Natural killer cell (primary cell): ENCODE data around the gene TAAR9. TPM values are rescaled to one million over a fixed set of nuclear protein-coding genes. Genes with fewer than 3 reads are reported as not detected.
A peak's percentile ranks its signal among the peaks of the same experiment; 100 is the strongest.

Experiments
- ATAC-seq, 3 donors: fragments of 150-1000 bp in 2 of 3; fragments of 200-7000 bp in 1 of 3; cut with Tn5 transposase; 1 replicate in 1 of 3; 2 replicates in 2 of 3; pipeline ENCODE4 v1.10.0; 2021; ENCODE audit warnings: mild to moderate bottlenecking in 2 of 3, moderate library complexity in 2 of 3
- DNase-seq, 2 donors: peaks; one replicate each; pipeline versions ENCODE4 v3.0.0 to v3.0.0-alpha.2; 2013 to 2021; ENCODE audit warnings: mixed read lengths in 1 of 2
- H3K27ac ChIP-seq: one replicate; pipeline ENCODE4 v1.5.1; 2013; ENCODE audit warnings: mild to moderate bottlenecking, low read length
- H3K27me3 ChIP-seq: one replicate; pipeline ENCODE4 v1.6.1; 2013; ENCODE audit warnings: low read length; ENCODE audit not compliant: control insufficient read depth, insufficient read depth
- H3K36me3 ChIP-seq: one replicate; pipeline ENCODE4 v1.6.1; 2013; ENCODE audit warnings: low read length; ENCODE audit not compliant: control insufficient read depth, insufficient read depth
- H3K4me1 ChIP-seq: one replicate; pipeline ENCODE4 v1.6.1; 2013; ENCODE audit warnings: low read length; ENCODE audit not compliant: control insufficient read depth, insufficient read depth
- H3K4me3 ChIP-seq: one replicate; pipeline ENCODE4 v1.5.1; 2013; ENCODE audit warnings: low read length
- H3K9me3 ChIP-seq: one replicate; pipeline ENCODE4 v1.6.1; 2013; ENCODE audit warnings: low read length; ENCODE audit not compliant: control insufficient read depth, insufficient read depth
- H3K27ac Mint-ChIP-seq, 2 donors: one replicate each; pipeline ENCODE4 v1.8.0; 2022; ENCODE audit warnings: mild to moderate bottlenecking in 2 of 2, mixed read lengths in 2 of 2, moderate library complexity in 1 of 2
- H3K27me3 Mint-ChIP-seq, 2 donors: one replicate each; pipeline ENCODE4 v1.8.0; 2022; ENCODE audit warnings: low read depth in 2 of 2, mixed read lengths in 2 of 2
- H3K36me3 Mint-ChIP-seq: one replicate; pipeline ENCODE4 v1.8.0; 2022; ENCODE audit warnings: mixed read lengths
- H3K4me1 Mint-ChIP-seq, 2 donors: one replicate each; pipeline ENCODE4 v1.8.0; 2022; ENCODE audit warnings: mixed read lengths in 2 of 2
- H3K4me3 Mint-ChIP-seq: one replicate; pipeline ENCODE4 v1.8.0; 2022; ENCODE audit warnings: mild to moderate bottlenecking, moderate library complexity, mixed read lengths
- H3K9me3 Mint-ChIP-seq, 2 donors: one replicate each; pipeline ENCODE4 v1.8.0; 2022; ENCODE audit warnings: mixed read lengths in 2 of 2
- WGBS: methylation state at CpG from one replicate; pipeline ENCODE4 v1.1.7; 2013; ENCODE audit warnings: missing lambda C conversion rate; ENCODE audit not compliant: insufficient coverage; 5-methylcytosine and 5-hydroxymethylcytosine counted together
- intact Hi-C: fragments of 100-400 bp; cut with micrococcal nuclease; formaldehyde crosslinking; loops from one replicate; pipeline ENCODE4 v1.14.2; 2022
- total RNA-seq, 4 donors: library from RNA; stranded (reverse); fragments of 120-200 nt in 1 of 4; gene quantifications; one replicate each; pipeline versions ENCODE4 v1.2.3 to v1.2.4, GENCODE V29; 2013 to 2022
- TF ChIP-seq, protein P1 (sequence below): fragments of 200-600 bp; IDR thresholded peaks from one replicate; pipeline ENCODE4 v1.8.0; 2022; ENCODE audit warnings: antibody characterized with exemption

The TAAR9 gene
- total RNA-seq, 3 donors from 2014 or later (not counting 1 experiment from before 2014, with no cell fraction given), result not detected

DNA sequence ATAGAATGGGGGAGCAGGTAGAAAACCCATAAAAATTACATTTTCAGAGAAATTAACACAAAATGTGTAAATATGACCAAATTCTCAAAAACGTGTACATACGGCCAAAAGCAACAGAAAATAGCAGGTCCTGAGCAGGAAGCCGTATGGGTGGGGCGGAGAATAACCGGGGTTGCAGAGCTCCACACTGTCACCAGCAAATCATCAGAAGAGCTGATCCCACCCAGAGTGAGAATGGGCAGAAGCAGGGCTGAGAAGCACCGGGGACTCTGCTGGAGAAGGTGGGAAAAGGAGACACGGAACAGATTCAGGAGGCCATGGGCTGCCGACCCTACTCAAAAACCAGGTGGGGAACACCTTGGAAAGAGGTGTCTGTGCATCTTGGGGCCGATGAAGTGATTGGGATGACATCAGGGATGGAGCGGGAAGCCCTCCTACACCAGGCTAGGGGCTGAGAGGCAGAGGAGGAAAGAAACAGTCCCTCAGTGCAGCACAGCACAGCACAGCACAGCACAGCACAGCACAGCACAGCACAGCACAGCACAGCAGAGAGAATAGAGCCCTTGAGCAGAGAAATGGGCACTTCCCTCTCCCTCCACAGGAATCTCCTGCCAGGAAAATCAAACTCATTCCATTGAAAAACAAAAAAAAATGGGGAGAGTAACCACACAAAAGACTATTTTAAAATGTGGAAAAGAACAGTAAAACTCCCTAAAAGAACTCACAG is 47.4 kb upstream of the TAAR9 start:
- peak overlapping the region; percentile 19 for H3K4me3 ChIP-seq
- H3K4me1 ChIP-seq, result peaks cover 32% of the 10 kb centered on the region
- DNase-seq (no peak), ATAC-seq (peak; percentile 71 to 76 (median 75))
- H3K36me3 Mint-ChIP-seq, result no peaks in the 10 kb centered on the region
- H3K27me3 ChIP-seq, result no peaks in the 10 kb centered on the region
- peak overlapping the region; percentile 72 for H3K27ac ChIP-seq
- no peak overlapping the region for H3K27ac Mint-ChIP-seq
- no peaks in the 10 kb centered on the region for H3K9me3 ChIP-seq
- no peak overlapping the region for H3K4me3 Mint-ChIP-seq
- H3K27me3 Mint-ChIP-seq, result no peaks in the 10 kb centered on the region
- WGBS, result 53% methylated on average over 10 of the region's 10 CpGs
- intact Hi-C loops, result no loop called here
- H3K4me1 Mint-ChIP-seq, result peaks cover 22 to 31% of the 10 kb centered on the region in 2 donors
- peaks cover 2% of the 10 kb centered on the region for H3K36me3 ChIP-seq
- H3K9me3 Mint-ChIP-seq, result no peaks in the 10 kb centered on the region
- TF ChIP-seq, protein P1, sequence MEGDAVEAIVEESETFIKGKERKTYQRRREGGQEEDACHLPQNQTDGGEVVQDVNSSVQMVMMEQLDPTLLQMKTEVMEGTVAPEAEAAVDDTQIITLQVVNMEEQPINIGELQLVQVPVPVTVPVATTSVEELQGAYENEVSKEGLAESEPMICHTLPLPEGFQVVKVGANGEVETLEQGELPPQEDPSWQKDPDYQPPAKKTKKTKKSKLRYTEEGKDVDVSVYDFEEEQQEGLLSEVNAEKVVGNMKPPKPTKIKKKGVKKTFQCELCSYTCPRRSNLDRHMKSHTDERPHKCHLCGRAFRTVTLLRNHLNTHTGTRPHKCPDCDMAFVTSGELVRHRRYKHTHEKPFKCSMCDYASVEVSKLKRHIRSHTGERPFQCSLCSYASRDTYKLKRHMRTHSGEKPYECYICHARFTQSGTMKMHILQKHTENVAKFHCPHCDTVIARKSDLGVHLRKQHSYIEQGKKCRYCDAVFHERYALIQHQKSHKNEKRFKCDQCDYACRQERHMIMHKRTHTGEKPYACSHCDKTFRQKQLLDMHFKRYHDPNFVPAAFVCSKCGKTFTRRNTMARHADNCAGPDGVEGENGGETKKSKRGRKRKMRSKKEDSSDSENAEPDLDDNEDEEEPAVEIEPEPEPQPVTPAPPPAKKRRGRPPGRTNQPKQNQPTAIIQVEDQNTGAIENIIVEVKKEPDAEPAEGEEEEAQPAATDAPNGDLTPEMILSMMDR, result no peak

DNA sequence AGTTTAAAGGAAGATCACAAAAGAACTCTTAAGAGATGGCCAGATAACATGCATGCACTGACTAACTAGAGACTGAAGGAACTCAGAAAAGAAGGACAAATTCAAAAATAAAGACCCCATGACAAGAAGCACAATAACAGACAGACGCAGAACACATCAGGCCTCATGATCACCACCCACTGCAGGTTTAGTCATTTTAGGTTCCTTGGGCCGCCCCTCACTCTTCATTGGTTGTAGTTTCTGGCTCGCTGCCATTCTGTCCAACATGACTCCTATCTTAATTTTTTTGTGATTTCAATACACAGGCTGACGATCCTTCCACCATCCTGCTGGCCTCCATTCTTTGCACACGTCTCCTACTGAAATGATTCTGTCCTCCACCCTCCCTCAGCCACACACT is 46.8 kb upstream of the TAAR9 start:
- Histone ChIP-seq H3K4me1 (peaks cover 32% of the 10 kb centered on the region), H3K27ac (no peak overlapping the region), H3K9me3 (no peaks in the 10 kb centered on the region), H3K4me3 (no peak overlapping the region), H3K27me3 (no peaks in the 10 kb centered on the region), H3K36me3 (peaks cover 4% of the 10 kb centered on the region)
- H3K27ac Mint-ChIP-seq, result no peak overlapping the region
- ATAC-seq (no peak), DNase-seq (no peak)
- TF ChIP-seq, protein P1, result no peak
- no peaks in the 10 kb centered on the region for H3K9me3 Mint-ChIP-seq
- WGBS, result 78% methylated on average over 5 of the region's 5 CpGs
- no peaks in the 10 kb centered on the region for H3K27me3 Mint-ChIP-seq
- peaks cover 26 to 38% of the 10 kb centered on the region in 2 donors for H3K4me1 Mint-ChIP-seq
- H3K4me3 Mint-ChIP-seq, result no peak overlapping the region
- intact Hi-C loops, result no loop called here
- H3K36me3 Mint-ChIP-seq, result no peaks in the 10 kb centered on the region

DNA sequence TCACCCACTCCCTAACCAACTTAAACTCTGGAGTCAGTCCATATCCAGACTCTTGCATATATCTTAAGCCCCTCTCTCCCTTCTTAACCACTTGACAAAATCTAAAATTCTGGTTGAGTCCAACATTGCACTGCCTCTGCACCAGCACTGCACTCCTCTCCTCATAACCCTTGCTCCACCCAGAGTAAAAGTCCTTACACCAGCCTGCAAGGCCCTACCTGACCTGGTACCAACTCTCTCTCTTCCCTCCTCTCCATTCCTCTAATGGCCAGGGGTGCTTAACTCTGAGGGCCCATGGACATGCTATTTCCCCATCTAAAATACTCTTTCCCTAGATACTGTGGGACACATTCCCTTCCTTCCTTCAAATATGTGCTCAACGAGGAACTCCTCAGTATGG is 46.2 kb upstream of the TAAR9 start:
- intact Hi-C loops, result no loop called here
- no peak for DNase-seq
- no peak overlapping the region for H3K27ac Mint-ChIP-seq
- H3K4me1 Mint-ChIP-seq, result peaks cover 32 to 43% of the 10 kb centered on the region in 2 donors
- H3K9me3 ChIP-seq, result no peaks in the 10 kb centered on the region
- no peaks in the 10 kb centered on the region for H3K36me3 Mint-ChIP-seq
- TF ChIP-seq, protein P1, result no peak
- no peak overlapping the region for H3K4me3 ChIP-seq
- 90% methylated on average over 1 of the region's 1 CpG for WGBS
- H3K27ac ChIP-seq, result no peak overlapping the region
- no peaks in the 10 kb centered on the region for H3K27me3 ChIP-seq
- no peak overlapping the region for H3K4me3 Mint-ChIP-seq
- H3K36me3 ChIP-seq, result peaks cover 6% of the 10 kb centered on the region
- H3K27me3 Mint-ChIP-seq, result no peaks in the 10 kb centered on the region
- ATAC-seq, result no peak
- H3K9me3 Mint-ChIP-seq, result no peaks in the 10 kb centered on the region
- peaks cover 32% of the 10 kb centered on the region for H3K4me1 ChIP-seq

DNA sequence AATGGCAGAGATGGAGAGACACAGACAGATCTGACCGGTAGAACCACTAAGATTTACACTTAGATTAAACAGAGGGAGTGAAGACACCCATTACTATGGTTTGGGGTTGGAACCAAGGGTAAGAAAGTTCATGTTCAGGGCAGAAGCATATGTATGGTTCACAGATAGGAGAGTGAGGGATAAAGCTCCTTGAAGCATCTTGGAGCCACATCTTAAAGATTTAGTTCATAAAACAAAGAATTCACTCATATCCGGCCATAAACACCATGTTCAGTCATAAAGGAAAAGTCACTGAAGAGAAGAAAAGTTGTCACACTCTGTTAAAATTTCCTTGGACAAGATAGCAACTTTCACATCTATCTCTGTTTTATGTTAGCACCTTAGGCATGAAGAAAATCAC is 43.1 kb upstream of the TAAR9 start:
- ATAC-seq, result peak in 2 of 3 donors; percentile 31 to 38
- DNase-seq, result no peak
- TF ChIP-seq, protein P1, result no peak
- WGBS, result 50% methylated on average over 2 of the region's 2 CpGs
- Histone ChIP-seq H3K36me3 (peaks cover 16% of the 10 kb centered on the region), H3K4me1 (peaks cover 28% of the 10 kb centered on the region), H3K27ac (peak overlapping the region; percentile 52), H3K4me3 (no peak overlapping the region), H3K27me3 (no peaks in the 10 kb centered on the region), H3K9me3 (no peaks in the 10 kb centered on the region)
- H3K9me3 Mint-ChIP-seq, result no peaks in the 10 kb centered on the region
- no peaks in the 10 kb centered on the region for H3K36me3 Mint-ChIP-seq
- H3K4me3 Mint-ChIP-seq, result peak overlapping the region; percentile 22
- intact Hi-C loops, result no loop called here
- no peaks in the 10 kb centered on the region for H3K27me3 Mint-ChIP-seq
- peak overlapping the region; percentile 68 to 75 for H3K27ac Mint-ChIP-seq
- peaks cover 48 to 58% of the 10 kb centered on the region in 2 donors for H3K4me1 Mint-ChIP-seq
